ENCODE results near the gene CREM. TPM values are rescaled to one million over a fixed set of nuclear protein-coding genes. Genes with fewer than 3 reads are reported as not detected.
A peak's percentile ranks its signal among the peaks of the same experiment; 100 is the strongest.

Gene CREM
- polyA plus RNA-seq, 3 donors from 2014 or later, result 51.4 to 84.0 (median 59.1) TPM

DNA sequence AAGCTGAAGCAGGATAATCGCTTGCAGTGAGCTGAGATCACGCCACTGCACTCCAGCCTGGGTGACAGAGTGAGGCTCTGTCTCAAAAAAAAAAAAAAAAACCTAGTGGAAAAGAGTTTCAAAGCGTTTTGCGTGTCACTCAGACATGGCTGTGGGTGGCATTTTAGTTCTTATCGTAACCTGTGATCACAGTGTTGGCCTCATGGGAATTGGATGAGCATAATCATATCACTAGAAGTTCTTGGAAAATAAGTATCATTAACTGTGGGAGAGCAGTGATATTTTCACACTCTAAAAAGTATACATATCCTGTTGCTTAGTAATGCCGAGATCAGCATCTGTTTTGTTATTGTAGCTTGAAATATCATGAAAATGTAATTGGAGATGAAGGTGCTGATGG, 92.6 kb downstream of the CREM start:
- no peaks in the 10 kb centered on the region for H3K9me3 Mint-ChIP-seq
- no peak for DNase-seq
- H3K4me1 Mint-ChIP-seq, result peaks cover 42 to 59% of the 10 kb centered on the region in 2 donors
- H3K27ac Mint-ChIP-seq, result peak overlapping the region in 5 of 6 donors; percentile 37 to 99 (median 85)
- no peaks in the 10 kb centered on the region for H3K36me3 Mint-ChIP-seq
- no peak overlapping the region for H3K4me3 Mint-ChIP-seq
- H3K27me3 Mint-ChIP-seq (ENCODE audit: low read depth in 3 of 3), result peaks cover 5 to 9% (median 8%) of the 10 kb centered on the region in 3 donors

DNA sequence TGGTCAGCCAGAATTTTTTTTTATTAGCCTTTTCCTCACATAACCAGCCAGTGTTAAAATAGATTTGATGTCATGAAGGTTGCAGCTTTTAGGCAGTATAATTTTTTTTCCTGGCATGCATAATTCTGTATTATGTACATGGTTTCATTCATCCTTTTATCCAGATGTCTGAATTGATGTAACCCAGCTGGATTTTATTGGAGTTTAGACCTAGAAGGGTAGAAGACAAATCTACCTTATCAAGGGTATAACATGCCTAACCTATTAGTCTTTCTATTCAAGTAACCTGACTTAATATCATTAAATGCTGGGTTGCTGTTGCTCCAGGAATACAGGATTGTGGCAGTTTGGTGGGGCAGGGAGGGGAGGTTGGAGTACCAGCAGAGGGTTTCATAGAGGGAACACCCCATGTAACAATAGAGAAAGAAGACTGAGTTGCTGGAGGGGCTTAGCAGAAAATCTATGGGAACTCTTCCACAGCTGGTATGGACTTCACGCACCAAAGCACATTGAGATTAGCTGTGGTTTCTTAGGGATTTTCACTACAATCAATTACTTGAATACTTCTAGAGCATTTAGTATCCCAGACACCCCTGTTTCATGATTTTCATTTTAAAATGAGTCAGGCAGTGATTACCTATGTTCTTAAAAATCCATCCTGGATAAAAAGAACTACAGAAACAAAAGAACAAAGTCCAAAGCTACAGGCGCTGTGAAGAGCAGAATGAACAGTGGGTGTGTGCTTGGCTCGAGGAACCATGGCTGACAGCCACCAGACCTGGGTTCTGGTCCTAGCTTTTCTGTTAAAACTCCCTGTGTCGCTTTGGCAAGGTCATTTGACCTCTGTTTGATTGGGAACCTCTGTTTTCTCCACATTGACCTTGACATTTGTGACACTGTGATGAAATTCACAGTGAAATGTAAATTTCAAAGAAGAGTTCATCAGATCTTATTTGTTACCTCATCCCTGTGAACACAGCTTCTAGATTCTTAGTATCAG, 93.5 kb downstream of the CREM start:
- H3K4me1 Mint-ChIP-seq, result peaks cover 45 to 58% of the 10 kb centered on the region in 2 donors
- no peak for DNase-seq
- peak overlapping the region in 5 of 6 donors; percentile 51 to 98 (median 66) for H3K27ac Mint-ChIP-seq
- no peak overlapping the region for H3K4me3 Mint-ChIP-seq
- H3K9me3 Mint-ChIP-seq, result no peaks in the 10 kb centered on the region
- no peaks in the 10 kb centered on the region for H3K36me3 Mint-ChIP-seq
- H3K27me3 Mint-ChIP-seq (ENCODE audit: low read depth in 3 of 3), result peaks cover 5 to 9% (median 8%) of the 10 kb centered on the region in 3 donors

DNA sequence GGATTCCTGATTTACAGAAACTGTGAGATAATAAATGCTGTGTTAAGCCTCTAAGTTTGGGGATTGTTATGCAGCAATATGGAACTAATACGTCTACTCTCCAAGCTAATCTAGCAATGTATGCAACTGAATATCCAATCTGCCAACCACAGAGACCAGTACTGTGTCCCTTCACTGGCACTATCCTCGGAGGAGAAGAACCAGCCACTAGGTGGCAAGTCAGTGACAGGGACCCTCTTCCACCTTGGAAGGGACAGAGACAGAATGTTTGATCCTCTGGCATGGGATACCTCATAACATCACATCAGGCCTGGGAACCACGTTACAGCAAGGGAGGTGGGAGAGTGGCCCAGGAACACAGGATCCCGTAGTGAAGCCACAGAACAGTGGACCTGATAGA, 96.4 kb downstream of the CREM start:
- no peak overlapping the region for H3K4me3 Mint-ChIP-seq
- peak overlapping the region in 3 of 6 donors; percentile 38 to 76 (median 46) for H3K27ac Mint-ChIP-seq
- DNase-seq, result no peak
- peaks cover 4 to 5% (median 4%) of the 10 kb centered on the region in 3 donors for H3K27me3 Mint-ChIP-seq (ENCODE audit: low read depth in 3 of 3)
- no peaks in the 10 kb centered on the region for H3K36me3 Mint-ChIP-seq
- peaks cover 25 to 37% of the 10 kb centered on the region in 2 donors for H3K4me1 Mint-ChIP-seq
- H3K9me3 Mint-ChIP-seq, result no peaks in the 10 kb centered on the region

DNA sequence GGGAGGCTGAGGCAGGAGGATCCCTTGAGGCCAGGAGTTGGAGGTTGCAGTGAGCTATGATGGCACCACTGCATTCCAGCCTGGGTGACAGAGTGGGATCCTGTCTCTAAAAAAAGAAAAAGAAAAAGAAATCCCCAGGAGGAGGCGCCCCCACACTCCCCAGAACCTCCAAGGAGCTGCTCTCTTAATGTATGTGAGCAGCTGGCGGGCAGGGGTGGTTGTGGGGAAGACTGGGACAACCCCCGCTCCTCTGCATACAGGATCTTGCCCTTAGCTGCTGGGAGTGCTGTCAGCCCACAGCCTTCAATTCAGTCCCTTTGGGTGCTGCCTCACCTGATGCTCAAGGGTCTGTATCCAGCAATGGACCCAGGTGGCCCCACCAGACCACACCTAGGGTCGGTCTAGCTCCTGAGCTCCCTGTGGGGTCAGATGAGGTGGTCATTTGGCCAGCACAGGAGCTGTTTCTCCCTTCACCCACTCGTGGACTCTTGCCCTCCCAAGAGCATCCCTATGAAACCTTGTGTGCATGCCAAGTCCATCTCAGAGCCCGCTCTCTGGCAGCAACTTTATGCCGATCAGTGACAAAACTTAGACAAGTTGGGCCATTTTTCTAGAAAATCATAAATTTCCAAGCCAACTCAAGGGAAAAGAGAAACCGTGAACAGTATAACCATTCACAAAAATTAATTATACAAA, 97.5 kb downstream of the CREM start:
- peak overlapping the region in 1 of 6 donors; percentile 34 for H3K27ac Mint-ChIP-seq
- no peaks in the 10 kb centered on the region for H3K36me3 Mint-ChIP-seq
- no peak for DNase-seq
- H3K4me3 Mint-ChIP-seq, result no peak overlapping the region
- H3K4me1 Mint-ChIP-seq, result peaks cover 17 to 26% of the 10 kb centered on the region in 2 donors
- peaks cover 0 to 2% (median 2%) of the 10 kb centered on the region in 3 donors for H3K27me3 Mint-ChIP-seq (ENCODE audit: low read depth in 3 of 3)
- H3K9me3 Mint-ChIP-seq, result no peaks in the 10 kb centered on the region

DNA sequence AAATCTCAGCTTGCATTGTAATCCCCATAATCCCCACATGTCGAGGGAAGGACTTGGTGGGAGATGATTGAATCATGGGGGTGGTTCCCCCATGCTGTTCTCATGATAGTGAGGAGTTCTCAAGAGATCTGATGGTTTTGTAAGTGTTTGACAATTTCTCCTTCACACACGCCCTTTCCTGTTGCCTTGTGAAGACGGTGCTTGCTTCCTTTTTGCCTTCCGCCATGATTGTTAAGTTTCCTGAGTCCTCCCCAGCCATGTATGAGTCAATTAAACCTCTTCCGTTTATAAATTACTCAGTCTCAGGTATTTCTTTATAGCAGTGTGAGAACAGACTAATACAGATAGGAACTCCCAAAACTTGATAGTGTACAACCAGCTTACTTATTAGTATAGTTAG, 98.6 kb downstream of the CREM start:
- Mint-ChIP-seq H3K4me1 (peaks cover 17 to 21% of the 10 kb centered on the region in 2 donors), H3K27me3 (ENCODE audit: low read depth in 3 of 3) (peaks cover 0 to 3% (median 2%) of the 10 kb centered on the region in 3 donors), H3K36me3 (no peaks in the 10 kb centered on the region), H3K9me3 (no peaks in the 10 kb centered on the region), H3K27ac (peak overlapping the region; percentile 32 to 88 (median 81)), H3K4me3 (peak overlapping the region; percentile 19 to 54 (median 36))
- peak in 2 of 3 donors; percentile 18 to 38 for DNase-seq

DNA sequence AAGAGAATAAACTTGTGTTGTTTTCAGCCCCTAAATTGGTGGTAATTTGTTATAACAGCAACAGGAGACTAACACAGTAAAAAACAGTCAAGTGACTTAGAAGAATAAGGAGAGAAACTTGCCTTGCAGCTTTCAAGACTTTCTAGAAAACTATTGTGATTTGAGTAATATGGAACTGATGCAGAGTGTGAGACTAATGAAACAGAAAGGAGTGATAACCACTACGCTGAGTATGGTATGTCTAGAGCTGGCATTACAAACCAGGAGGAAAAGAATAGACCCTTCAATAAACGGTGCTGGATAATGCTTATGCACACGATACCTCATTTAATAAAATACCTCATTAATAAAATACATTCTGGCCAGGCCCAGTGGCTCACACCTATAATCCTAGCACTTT, 99.9 kb downstream of the CREM start:
- H3K36me3 Mint-ChIP-seq, result no peaks in the 10 kb centered on the region
- H3K4me3 Mint-ChIP-seq, result no peak overlapping the region
- no peak for DNase-seq
- no peaks in the 10 kb centered on the region for H3K9me3 Mint-ChIP-seq
- H3K4me1 Mint-ChIP-seq, result peaks cover 17 to 19% of the 10 kb centered on the region in 2 donors
- H3K27ac Mint-ChIP-seq, result peak overlapping the region in 1 of 6 donors; percentile 51
- H3K27me3 Mint-ChIP-seq (ENCODE audit: low read depth in 3 of 3), result peaks cover 0 to 4% (median 2%) of the 10 kb centered on the region in 3 donors

DNA sequence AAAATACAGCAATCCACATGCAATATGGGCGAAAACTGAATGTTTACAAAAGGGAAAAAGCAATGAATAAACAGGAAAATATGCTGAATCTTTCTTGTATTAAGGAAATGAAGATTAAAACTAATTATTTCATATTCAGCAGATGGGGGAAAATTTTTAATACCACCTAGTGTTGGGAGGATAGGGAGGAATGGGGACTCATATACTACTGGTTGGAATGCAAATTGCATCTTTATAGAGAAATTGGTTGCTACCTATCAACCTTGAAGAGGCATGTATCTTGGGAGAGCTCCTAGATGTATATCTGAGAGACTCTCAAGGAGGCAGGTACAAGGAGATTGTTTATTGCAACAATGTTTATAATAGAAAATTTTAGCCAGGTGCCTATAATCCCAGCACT, 101.4 kb downstream of the CREM start:
- Mint-ChIP-seq H3K4me3 (no peak overlapping the region), H3K36me3 (no peaks in the 10 kb centered on the region), H3K27me3 (ENCODE audit: low read depth in 3 of 3) (peaks cover 2 to 4% (median 2%) of the 10 kb centered on the region in 3 donors), H3K9me3 (no peaks in the 10 kb centered on the region), H3K27ac (no peak overlapping the region), H3K4me1 (peaks cover 17 to 18% of the 10 kb centered on the region in 2 donors)
- no peak for DNase-seq

DNA sequence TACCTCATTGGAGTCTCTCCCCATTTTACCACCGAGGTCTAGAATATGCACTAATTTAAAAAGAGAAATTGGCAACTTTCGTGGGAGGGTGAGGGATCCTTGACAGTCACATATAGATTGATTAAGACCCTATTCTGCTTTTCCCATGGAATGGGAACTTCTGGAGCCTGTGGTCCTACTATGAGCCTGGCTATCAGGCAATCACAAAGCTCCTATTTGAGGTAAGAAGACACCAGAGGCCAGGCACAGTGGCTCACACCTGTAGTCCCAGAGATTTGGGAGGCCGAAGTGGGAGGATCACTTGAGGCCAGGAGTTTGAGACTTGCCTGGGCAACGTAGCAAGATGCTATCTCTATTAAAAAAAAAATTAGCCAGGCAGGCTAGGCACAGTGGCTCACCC, 105.0 kb downstream of the CREM start:
- no peak overlapping the region for H3K4me3 Mint-ChIP-seq
- H3K36me3 Mint-ChIP-seq, result no peaks in the 10 kb centered on the region
- no peaks in the 10 kb centered on the region for H3K4me1 Mint-ChIP-seq
- DNase-seq, result no peak
- no peak overlapping the region for H3K27ac Mint-ChIP-seq
- H3K9me3 Mint-ChIP-seq, result no peaks in the 10 kb centered on the region
- H3K27me3 Mint-ChIP-seq (ENCODE audit: low read depth in 3 of 3), result peaks cover 0 to 4% (median 2%) of the 10 kb centered on the region in 3 donors

DNA sequence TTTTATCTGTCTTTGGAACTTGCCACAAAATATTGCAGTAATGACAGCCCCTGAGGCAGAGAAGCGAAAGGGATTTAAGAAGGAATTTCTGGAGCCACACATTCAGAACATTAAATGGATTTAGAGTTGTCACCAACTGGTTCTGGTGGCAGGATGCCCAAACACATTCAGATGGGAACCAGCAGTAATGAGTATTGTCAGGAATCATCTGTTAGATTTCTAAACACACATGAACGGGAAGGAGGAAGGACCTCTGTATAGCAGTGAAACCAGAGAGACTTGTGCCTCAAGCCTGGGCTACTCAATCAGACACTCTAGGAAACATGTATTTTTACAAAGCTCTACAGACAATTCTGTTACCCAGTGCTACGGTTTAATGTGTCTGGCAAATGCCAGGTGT, 105.9 kb downstream of the CREM start:
- Mint-ChIP-seq H3K27ac (no peak overlapping the region), H3K27me3 (ENCODE audit: low read depth in 3 of 3) (peaks cover 0 to 4% (median 2%) of the 10 kb centered on the region in 3 donors)

DNA sequence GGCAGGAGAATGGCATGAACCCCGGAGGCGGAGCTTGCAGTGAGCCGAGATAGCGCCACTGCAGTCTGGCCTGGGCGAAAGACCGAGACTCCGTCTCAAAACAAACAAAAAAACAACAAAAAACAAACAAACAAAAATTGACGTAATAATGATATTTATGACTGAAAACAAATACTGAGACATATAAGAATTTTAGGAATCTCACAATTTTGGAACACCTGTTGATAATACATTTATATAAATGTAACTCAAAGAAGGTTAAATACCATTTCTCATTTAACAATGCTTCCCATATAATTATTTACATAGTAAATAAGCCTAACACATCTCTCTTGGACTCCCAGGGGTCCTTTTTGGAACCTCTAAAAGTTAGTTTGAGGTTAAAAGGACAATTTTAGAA, 107.4 kb downstream of the CREM start:
- H3K4me1 Mint-ChIP-seq, result no peaks in the 10 kb centered on the region
- peaks cover 0 to 4% (median 2%) of the 10 kb centered on the region in 3 donors for H3K27me3 Mint-ChIP-seq (ENCODE audit: low read depth in 3 of 3)
- H3K9me3 Mint-ChIP-seq, result no peaks in the 10 kb centered on the region

More for the DNA sequence above, 105.9 kb downstream of the CREM start:
- no peak for DNase-seq
- Mint-ChIP-seq H3K4me3 (no peak overlapping the region), H3K4me1 (no peaks in the 10 kb centered on the region), H3K9me3 (no peaks in the 10 kb centered on the region), H3K36me3 (no peaks in the 10 kb centered on the region)

DNA sequence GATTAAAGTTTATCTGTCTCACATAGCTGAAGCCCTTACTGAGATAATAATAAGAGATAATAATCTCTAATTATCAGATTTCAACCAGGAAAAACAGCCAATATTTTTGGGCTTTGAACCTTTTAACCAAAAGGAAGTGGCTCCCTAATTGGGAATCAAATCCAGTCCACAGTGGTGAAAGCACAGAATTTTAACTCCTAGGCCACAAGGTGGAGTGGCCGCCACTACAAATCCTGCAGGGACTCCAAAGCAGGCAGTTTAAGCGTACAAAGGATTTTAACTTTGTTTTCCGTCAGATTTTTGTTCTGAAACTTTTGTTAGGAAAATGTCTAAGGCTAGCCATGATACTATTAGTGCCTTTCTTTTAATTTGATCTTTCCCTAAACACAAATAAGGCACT, 110.1 kb downstream of the CREM start:
- H3K4me1 Mint-ChIP-seq, result no peaks in the 10 kb centered on the region
- H3K27ac Mint-ChIP-seq, result no peak overlapping the region
- no peak for DNase-seq
- no peak overlapping the region for H3K4me3 Mint-ChIP-seq
- H3K27me3 Mint-ChIP-seq (ENCODE audit: low read depth in 3 of 3), result peaks cover 0 to 2% (median 0%) of the 10 kb centered on the region in 3 donors
- H3K36me3 Mint-ChIP-seq, result no peaks in the 10 kb centered on the region
- H3K9me3 Mint-ChIP-seq, result no peaks in the 10 kb centered on the region

More for the DNA sequence above, 107.4 kb downstream of the CREM start:
- no peak for DNase-seq
- Mint-ChIP-seq H3K36me3 (no peaks in the 10 kb centered on the region), H3K27ac (no peak overlapping the region), H3K4me3 (no peak overlapping the region)

DNA sequence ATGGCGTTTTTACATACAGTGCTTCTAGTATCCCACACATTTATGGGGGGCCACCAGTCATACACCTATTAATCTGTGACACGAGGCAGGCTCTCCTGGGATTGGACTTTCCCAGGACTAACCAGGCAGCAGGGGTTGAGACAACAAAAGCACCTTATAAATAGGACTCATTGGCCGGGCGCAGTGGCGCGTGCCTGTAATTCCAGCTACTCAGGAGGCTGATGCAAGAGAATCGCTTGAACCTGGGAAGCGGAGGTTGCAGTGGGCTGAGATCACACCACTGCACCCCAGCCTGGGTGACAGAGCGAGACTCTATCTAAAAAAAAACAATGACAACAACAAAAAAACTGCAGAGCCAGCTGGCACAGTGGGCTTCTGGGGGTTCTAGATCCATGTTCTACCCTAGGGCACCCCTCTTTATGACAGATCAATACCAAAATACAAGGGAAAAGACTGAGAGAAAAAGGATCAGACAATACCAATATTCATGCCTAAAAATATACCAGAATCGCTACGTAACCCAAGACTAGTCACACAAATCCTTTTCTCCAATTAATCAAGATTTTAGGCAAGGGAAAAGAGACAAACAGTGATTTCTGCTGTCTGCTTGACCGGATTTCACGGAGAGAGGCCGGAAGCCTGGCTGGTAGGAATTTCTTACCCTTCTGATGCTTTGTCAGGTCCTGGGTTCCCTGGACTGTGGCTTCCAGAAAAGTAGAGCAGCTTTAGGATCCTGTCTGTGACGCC, 111.3 kb downstream of the CREM start:
- H3K36me3 Mint-ChIP-seq, result no peaks in the 10 kb centered on the region
- no peaks in the 10 kb centered on the region for H3K9me3 Mint-ChIP-seq
- DNase-seq, result no peak
- H3K27me3 Mint-ChIP-seq (ENCODE audit: low read depth in 3 of 3), result peaks cover 0 to 2% (median 0%) of the 10 kb centered on the region in 3 donors
- no peak overlapping the region for H3K4me3 Mint-ChIP-seq
- H3K27ac Mint-ChIP-seq, result no peak overlapping the region
- H3K4me1 Mint-ChIP-seq, result no peaks in the 10 kb centered on the region

DNA sequence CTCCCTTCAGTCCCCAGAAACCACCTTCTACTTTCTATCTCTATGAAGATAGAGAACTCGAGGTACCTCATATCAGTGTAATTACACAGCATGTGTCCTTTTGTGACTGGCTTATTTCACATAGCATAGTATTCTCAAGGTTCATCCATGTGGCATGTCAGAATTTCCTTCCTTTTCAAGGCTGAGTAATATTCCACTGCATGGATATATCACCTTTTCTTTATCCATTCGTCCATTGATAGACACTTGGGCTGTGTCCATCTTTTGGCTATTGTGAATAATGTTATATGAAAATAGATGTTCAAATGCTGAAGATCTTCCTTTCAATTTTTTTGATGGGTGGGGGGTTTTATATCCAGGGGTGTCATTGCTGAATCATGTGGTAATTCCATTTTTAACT, 117.9 kb downstream of the CREM start:
- no peaks in the 10 kb centered on the region for H3K4me1 Mint-ChIP-seq
- H3K36me3 Mint-ChIP-seq, result no peaks in the 10 kb centered on the region
- H3K27ac Mint-ChIP-seq, result no peak overlapping the region
- no peak overlapping the region for H3K4me3 Mint-ChIP-seq
- no peaks in the 10 kb centered on the region for H3K9me3 Mint-ChIP-seq
- DNase-seq, result no peak
- H3K27me3 Mint-ChIP-seq (ENCODE audit: low read depth in 3 of 3), result peaks cover 0 to 4% (median 2%) of the 10 kb centered on the region in 3 donors

Data from immature natural killer cell (primary cell).